HG03064 (cell line): ENCODE measurements around the gene CIRBP.

Experiments used
- ATAC-seq: cut with Tn5 transposase; IDR thresholded peaks from one replicate; pipeline ENCODE4 v1.9.1; 2021; ENCODE audit warnings: low read depth; ENCODE audit not compliant: unreplicated experiment

CIRBP gene

GRCh38 chr19:1288833-1289685, 19.9 kb downstream of the CIRBP start:
- no peak for ATAC-seq

DNA sequence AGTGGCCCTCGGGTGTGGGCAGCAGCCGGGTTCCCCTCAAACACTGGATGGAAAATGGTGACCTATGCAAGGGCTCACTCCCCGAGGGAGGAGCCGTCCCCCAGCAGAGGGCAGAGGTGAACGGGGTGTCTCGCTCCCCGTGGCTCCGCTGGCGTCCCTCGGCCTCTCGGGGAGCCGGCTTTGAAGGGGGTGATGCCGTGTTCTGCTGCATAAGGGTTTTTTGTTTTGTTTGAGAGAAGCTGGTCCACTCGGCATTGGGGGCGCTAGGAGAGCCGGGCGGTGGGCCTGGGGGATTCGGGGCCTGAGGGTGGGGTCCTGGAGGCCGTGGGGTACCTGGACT, 20.5 kb downstream of the CIRBP start:
- ATAC-seq, result no peak

GRCh38 chr19:1290196-1290702, 21.1 kb downstream of the CIRBP start:
- ATAC-seq, result no peak

DNA sequence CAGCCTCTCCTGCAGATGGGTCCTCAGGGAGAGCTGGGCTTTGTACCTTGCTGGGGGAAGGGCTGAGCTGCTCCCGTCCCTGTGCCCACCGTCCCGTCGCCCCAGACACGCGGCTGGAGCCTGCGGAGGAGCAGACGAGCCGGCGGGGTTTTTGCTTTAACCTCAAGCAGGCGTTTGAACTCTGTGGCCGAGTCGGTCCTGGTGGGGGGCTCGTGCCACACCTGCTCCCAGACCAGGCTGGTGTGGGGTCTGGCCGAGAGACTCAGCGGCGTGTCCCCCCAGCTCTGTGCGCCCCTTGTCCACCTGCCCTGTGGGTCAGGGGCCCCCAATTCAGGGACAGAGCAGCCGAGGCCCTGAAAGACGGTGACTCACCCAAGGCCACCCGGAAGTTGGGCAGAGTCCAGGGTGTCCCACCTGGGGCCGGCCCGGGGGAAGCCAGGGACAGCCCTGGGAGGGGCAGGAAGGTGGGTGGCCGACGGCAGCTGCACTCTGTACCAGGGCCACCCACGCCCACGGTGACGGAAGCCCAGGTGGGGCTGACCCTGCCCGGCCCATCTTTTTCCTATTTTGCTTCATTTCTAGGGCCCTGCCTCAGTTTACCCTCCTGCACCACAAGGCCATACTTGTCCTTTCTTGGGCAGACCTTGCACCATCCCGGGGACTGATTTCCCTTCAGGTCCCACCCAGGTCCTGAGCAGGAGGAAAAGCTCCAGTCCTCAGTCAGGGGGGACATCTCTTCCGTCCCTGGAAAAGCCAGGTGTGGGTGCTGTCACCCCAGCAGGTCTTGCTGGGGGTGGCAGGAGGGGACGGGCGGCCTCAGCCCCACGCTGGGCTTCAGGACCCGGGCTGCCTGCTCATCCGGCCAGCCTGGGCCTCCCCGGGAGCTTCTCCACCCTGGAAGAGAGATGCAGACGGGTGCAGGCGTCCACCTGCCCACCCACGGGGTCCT, 21.8 kb downstream of the CIRBP start:
- no peak for ATAC-seq

DNA sequence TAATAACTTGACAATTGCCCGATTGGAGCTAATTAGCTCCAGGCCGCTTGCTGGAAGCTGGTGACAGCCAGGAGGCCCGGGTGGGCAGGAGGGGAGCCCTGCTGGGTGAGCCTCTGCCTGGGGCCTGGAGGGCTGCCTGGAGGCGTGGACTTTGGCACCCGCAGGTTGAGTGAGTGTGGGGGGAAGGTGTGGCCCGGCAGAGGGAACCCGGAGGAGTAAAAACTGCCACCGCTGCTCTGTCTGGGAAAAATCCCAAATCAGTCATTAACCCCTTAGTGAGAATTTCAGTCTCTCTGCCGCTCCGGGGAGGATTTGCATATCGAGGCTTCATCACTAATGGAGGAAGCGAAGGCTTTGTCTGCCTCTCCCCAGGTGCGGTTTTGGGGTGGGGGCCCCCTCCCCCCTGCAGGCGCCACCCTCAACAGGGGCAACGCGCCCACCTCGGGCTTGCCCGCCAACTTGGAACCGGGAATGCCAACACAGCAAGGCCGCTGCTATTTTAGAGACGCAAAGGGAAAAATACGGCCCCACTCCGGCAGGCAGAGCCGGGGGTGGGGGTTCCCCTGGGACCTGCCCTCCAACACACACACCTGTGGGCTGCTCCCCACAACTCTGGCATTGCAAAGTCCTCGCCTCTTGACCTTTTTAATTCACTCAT, 22.8 kb downstream of the CIRBP start:
- ATAC-seq, result no peak

DNA sequence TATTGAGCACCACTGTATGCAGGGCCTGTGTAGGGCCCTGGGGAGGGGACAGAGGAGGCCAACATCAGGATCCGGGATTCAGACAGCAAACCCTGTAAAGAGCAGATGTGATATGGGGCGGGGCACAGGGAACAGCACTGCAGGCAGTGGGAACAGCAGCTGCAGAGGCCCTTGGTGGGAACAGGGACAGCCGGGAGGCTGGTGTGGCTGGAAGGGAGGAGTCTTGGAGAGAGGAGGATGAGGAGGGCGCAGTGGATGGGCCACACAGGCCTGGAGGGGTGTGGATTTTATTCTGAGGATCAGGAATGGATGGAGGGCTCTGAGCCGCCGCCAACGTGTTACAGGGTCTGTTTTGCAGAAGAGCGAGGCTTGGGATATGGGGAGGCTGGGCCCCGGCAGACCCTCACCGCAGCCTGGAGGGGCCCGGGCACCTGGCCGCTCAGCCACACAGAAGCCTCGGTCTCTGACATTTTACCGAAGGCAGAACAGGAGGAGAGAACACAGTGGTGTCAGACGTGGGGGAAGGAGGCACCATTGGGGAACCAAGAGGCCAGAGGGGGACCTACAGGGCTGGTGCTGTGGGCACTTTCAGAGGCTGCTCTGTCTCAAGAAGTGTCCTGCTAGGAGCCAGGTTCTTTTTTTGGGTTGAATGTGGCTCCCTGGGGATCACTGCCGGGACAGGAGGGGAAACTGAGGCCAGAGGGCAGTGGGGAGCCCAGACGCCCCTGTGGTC, 23.5 kb downstream of the CIRBP start:
- ATAC-seq, result no peak

DNA sequence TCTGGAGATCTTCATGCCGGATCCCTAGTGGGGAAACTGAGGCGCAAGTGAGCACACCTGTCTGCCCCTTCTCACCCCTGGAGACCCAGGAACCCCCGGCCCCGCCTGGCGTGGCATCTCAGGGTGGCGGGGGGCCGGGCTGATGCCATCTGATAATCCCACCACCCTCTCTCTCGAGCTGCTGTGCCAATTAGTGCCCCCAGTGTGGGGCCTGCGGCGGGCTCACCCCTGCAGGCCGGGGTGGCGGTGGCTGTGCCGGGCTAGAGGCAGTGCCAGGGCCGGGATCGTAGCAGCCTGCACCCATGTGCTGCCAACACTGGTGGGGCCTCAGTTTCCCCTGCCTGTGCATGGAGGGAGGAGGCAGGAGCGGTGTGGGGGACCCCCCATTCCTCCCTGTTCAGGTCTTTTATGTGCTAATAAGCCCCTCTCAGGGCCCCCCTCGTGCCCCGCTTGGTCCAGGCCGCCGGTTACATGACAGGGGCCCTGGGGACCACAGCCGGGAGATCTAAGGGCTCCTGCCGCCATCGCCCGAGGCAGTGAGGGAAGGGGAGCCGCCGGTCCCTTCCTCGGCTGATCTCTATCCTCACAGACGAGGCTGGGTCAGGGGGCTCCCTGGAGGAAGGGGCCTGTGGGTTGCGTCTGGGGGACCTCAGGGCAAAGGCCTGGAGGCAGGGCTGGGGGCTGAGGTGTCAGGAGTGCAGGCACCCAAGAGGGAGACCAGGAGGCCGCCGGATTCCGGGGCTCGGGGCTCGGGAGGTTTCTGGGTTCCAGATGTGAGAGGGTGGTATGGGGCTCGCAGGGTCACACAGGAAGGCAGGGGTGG, 24.9 kb downstream of the CIRBP start:
- ATAC-seq, result no peak

DNA sequence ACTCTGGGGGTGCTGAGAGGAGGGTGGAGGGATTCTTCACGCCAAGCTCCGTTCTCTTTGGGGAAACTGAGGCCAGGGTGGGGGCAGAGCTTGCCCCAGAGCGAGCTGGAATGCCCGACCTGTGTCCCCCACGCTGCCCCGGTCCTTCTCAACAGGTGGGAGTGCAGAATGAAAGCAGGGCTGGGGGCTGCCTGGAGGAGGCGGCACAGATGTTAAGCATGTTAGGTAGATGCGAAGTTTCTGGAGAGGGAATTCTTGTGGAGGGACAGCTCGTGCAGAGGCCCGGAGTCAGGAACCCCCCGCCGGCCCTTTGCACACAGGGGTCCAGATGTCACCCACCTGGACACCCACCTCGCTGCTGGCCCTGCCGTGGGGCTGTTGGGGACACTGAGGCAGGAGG, 25.6 kb downstream of the CIRBP start:
- ATAC-seq, result no peak

- ATAC-seq, result no peak
Observed at GRCh38 chr19:1295169-1296012, 26.3 kb downstream of the CIRBP start.

DNA sequence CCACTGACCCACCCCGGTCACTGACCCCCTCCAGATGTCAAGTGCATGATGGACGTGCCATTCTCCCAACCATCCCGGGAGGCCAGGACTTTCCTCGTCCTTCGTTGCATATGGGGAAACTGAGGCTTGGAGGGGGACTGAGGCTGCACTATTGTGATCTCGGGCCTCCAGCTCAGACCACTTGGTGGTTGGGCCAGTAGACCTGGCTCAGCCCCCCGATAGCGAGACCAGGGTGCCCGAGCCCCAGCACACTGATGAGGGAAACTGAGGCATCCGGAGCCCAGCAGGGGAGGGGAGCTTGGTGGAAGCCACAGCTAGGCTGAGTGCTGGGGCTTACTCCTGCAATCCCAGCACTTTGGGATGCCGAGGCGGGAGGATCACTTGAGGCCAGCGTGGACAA, 26.9 kb downstream of the CIRBP start:
- ATAC-seq, result no peak

DNA sequence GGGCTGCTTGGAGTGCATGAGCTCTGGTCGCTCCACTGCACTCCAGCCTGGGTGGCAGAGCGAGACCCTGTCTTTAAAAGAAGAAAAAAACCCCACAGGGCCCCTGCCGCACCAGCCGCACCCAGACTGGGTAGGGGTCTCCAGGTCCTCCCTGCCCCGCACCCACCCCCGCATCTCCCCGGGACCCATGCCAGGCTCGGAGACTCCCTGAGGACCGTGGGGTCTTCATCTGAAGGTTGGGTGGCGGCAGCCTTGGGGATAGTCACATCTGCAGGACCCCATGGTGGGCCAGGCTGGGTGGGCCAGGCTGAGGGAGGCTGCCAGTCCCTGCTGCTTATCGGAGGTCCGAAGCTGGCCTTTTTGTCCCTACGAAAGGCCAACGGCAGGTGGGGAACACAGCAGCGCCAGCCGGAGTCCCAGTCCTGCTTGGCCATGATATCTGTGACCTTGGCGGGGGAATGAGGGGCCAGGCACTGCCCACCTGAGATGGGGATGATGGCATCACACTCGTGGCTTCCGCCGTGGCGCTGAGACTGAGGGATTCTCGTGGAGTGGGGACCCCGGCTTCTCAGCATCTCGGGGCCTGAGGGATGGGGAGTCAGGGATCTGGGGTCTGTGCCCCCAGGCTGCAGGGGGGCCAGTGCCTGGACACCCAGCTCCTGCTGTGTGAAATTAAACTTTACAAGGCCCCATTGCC, 27.6 kb downstream of the CIRBP start:
- ATAC-seq, result no peak

- no peak for ATAC-seq
Observed at GRCh38 chr19:1298235-1298634, 29.1 kb downstream of the CIRBP start.

DNA sequence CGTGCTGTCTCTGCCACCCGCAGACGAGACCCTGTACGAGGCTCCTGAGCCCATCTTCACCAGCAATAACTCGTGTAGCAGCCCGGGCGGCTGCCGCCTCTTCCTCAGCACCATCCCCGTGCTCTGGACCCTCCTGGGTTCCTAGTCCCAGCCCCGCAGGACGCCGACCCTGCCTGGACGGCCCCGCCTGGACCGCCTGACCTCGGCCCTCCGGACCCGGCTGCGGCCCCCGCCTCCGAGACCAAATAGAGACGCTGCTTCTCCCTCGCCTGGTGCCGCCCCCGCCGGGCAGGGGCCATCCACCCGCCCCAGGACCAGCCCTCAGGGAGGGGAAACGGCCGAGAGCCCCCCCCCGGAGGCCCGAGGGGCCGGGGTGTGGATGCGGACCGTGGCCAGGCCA, 30.7 kb downstream of the CIRBP start:
- ATAC-seq, result no peak

DNA sequence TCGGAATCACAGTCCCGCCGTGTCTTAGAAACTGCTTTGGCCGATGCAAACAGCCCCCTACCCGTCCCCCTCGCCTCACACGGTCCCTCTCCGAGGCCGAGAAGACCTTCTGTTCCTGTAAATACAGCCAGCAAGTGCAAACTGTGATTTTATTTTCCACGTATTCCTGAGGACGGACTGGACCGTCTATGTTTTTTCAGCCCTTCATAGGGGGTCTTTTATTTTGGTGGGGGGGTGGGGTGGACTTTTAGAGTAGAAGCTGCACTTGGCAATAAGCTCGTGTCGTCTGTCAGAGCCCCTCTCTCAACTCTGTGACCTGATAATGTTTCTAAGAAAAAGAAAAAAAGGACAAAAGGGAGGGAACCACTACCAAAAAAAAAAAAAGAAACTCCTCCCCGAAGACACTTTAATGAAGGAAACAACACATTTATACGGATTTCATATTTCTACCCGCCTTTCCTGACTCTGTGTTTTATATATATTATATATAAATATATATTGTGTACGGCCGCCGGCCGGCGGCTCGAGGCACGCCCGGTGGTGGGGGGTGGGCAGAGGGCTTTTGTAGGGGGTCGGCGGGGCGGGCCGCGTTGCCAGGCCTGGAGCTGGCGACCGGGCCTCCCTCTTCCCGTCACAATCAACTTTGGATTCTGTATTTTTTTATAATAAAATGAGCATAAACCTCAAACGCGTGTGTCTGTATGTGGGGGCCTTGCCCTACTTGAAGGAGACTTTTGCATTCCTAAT, 31.8 kb downstream of the CIRBP start:
- no peak for ATAC-seq

- ATAC-seq, result no peak
Observed at GRCh38 chr19:1302533-1303239, 33.6 kb downstream of the CIRBP start.

DNA sequence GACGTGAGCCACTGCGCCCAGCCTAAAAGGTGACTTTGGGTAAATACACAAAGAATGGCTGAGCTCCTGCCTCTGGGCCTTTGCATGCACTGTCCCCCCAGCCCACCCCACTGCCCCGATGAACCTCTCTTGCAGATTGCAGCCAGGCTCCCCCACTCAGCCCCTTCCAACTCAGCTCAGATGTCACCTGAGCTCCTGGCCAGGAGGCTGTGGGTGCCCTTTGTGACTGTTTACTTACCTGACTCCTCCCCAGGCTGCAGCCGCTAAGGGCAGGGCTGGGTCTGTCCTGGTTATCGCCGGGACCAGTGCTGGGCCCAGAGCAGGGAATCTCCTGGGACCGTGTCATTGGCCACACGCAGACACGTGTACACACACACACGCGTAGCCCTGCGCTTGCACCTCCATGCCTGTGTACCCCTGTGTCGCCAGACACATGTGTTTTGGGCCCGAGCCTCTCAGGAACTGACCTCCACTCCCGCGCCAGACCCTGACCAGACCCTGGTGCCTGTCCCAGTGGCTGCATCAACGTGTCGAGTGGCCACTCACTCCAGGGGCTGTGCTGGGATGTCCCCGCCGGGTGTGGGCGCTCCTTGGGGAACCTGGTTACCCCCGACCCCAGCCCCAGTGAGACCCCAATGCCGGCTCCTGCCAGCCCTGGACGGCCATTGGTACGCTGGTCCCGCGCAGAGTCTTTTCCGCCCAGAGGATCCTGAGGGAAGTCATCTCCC, 35.2 kb downstream of the CIRBP start:
- no peak for ATAC-seq
